Measurements from ENCODE around the gene ERC1.

Gene ERC1

GRCh38 chr12:1007994-1008393, 17.0 kb downstream of the ERC1 start:
- Histone ChIP-seq H3K27ac (ENCODE audit: low read depth, low read length) (no peak overlapping the region), H3K4me3 (ENCODE audit: low read length) (no peak overlapping the region), H3K9ac (ENCODE audit: low read length) (no peak overlapping the region), H3K4me1 (ENCODE audit: control insufficient read depth, insufficient read depth, low read length) (no peaks in the 10 kb centered on the region), H3K27me3 (ENCODE audit: control insufficient read depth, insufficient read depth, low read length) (no peaks in the 10 kb centered on the region), H3K36me3 (ENCODE audit: control insufficient read depth, insufficient read depth, low read length) (no peaks in the 10 kb centered on the region)

DNA sequence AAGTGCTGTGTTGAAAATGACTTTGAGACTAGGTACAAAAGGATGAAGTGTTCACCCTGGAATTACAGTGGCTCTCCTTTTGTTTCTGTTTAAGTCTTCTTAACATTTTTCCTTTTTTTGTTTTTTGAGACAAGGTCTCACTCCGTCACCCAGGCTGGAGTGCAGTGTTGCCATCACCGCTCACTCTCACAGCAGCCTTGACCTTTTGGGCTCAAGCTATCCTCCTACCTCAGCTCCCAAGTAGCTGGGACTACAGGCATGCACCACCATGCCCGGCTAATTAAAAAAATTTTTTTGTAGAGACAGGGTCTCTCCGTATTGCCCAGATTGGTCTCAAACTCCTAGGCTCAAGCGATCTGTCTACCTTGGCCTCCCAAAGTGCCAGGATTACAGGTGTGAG, 20.1 kb downstream of the ERC1 start:
- H3K36me3 ChIP-seq (ENCODE audit: control insufficient read depth, insufficient read depth, low read length) = no peaks in the 10 kb centered on the region
- no peak overlapping the region for H3K9ac ChIP-seq (ENCODE audit: low read length)
- H3K4me3 ChIP-seq (ENCODE audit: low read length) = no peak overlapping the region
- H3K27ac ChIP-seq (ENCODE audit: low read depth, low read length) = no peak overlapping the region
- H3K4me1 ChIP-seq (ENCODE audit: control insufficient read depth, insufficient read depth, low read length) = no peaks in the 10 kb centered on the region
- no peaks in the 10 kb centered on the region for H3K27me3 ChIP-seq (ENCODE audit: control insufficient read depth, insufficient read depth, low read length)

DNA sequence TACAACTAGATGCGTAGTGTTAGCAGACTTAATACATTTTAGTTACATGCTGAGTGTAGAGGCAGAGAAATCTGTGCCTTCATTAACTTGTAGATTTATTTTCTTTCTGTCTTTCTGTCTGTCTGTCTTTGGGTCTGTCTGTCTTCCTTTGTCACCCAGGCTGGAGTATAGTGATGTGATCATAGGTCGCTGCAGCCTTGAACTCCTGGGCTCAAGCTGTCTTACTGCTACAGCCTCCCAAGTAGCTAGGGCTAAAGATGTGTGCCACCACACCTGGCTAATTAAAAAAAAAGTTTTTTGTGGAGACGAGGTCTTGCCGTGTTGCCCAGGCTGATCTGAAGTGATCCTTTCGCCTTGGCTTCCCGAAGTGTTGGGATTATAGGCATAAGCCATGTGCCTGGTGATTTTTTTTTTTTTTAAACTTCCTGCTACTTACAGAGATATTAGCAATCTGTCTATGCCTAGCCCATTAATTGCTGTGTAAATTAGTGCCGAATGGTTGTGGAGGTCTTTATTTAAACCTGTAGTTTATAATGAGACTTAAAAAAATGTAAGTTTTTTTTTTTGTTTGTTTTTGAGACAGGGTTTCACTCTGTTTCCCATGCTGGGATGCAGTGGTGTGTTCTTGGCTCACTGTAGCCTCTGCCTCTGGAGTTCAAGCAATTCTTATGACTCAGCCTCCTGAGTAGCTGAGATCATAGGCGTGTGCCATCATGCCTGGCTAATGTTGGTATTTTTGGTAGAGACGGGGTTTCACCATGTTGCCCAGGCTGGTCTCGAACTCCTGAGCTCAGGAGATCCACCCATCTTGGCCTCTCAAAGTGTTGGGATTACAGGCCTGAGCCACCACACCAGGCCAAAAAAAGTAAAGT, 22.8 kb downstream of the ERC1 start:
- no peaks in the 10 kb centered on the region for H3K4me1 ChIP-seq (ENCODE audit: control insufficient read depth, insufficient read depth, low read length)
- no peak overlapping the region for H3K9ac ChIP-seq (ENCODE audit: low read length)
- no peak overlapping the region for H3K4me3 ChIP-seq (ENCODE audit: low read length)
- no peaks in the 10 kb centered on the region for H3K27me3 ChIP-seq (ENCODE audit: control insufficient read depth, insufficient read depth, low read length)
- no peaks in the 10 kb centered on the region for H3K36me3 ChIP-seq (ENCODE audit: control insufficient read depth, insufficient read depth, low read length)
- H3K27ac ChIP-seq (ENCODE audit: low read depth, low read length) = no peak overlapping the region

GRCh38 chr12:1019283-1019682, 28.3 kb downstream of the ERC1 start:
- Histone ChIP-seq H3K4me1 (ENCODE audit: control insufficient read depth, insufficient read depth, low read length) (no peaks in the 10 kb centered on the region), H3K4me3 (ENCODE audit: low read length) (no peak overlapping the region), H3K27me3 (ENCODE audit: control insufficient read depth, insufficient read depth, low read length) (no peaks in the 10 kb centered on the region), H3K9ac (ENCODE audit: low read length) (no peak overlapping the region), H3K36me3 (ENCODE audit: control insufficient read depth, insufficient read depth, low read length) (no peaks in the 10 kb centered on the region), H3K27ac (ENCODE audit: low read depth, low read length) (no peak overlapping the region)

- H3K36me3 ChIP-seq (ENCODE audit: control insufficient read depth, insufficient read depth, low read length) = no peaks in the 10 kb centered on the region
- H3K9ac ChIP-seq (ENCODE audit: low read length) = no peak overlapping the region
- H3K4me3 ChIP-seq (ENCODE audit: low read length) = no peak overlapping the region
- no peaks in the 10 kb centered on the region for H3K4me1 ChIP-seq (ENCODE audit: control insufficient read depth, insufficient read depth, low read length)
- no peak overlapping the region for H3K27ac ChIP-seq (ENCODE audit: low read depth, low read length)
- H3K27me3 ChIP-seq (ENCODE audit: control insufficient read depth, insufficient read depth, low read length) = no peaks in the 10 kb centered on the region
These were observed 29.4 kb downstream of the ERC1 start for GRCh38 chr12:1020389-1020788.

DNA sequence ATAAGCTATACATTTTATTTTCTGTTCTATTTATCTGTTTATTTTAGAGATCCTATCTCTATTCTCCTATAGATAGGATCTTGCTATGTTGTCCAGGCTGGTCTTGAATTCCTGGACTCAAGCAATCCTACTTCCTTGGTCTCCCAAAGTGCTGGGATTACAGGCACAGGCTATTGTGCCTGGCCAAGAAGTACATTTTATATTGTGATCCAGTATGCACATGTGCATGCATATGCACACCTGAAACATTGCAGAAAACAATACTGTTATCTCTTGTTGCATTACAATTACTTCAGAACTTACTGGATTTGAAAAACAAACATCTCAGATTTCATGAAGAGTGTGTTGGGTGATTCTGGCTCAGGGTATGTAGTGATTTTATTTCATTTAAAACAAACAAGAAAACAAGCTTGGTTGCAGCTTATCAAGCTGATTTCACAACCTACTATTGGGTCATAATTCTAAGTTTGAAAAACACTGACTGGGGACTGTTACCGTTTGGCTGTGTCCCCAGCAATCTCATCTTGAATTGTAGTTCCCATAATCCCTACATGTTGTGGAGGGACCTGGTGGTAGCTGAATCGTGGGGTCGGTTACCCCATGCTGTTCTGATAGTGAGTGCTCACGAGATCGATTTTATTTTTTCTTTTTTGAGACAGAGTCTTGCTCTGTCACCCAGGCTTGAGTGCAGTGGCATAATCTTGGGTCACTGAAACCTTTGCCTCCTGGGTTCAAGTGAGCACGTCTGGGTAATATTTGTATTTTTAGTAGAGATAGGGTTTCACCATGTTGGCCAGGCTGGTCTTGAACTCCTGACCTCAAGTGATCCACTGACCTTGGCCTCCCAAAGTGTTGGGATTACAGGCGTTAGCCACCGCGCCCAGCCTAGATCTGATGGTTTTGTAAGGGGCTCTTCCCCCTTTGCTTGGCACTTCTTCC, 31.3 kb downstream of the ERC1 start:
- H3K4me3 ChIP-seq (ENCODE audit: low read length) = no peak overlapping the region

DNA sequence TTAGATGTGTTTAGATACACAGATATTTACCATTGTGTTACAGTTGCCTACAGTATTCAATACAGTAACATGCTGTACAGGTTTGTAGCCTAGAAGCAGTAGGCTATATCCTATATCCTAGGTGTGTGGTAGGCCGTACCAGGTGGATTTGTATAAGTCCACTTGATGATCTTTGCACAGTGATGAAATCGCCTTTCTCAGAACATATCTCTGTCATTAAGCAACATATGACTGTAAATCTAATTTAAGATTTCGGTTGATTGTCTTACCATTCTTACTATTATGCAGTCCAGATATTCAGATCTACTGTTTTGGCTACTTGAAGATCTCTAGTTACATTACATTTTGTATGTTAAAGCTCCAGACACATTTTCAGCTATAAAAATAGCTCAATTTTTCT, 39.8 kb downstream of the ERC1 start:
- Histone ChIP-seq H3K4me3 (ENCODE audit: low read length) (no peak overlapping the region), H3K36me3 (ENCODE audit: control insufficient read depth, insufficient read depth, low read length) (peaks cover 5% of the 10 kb centered on the region), H3K4me1 (ENCODE audit: control insufficient read depth, insufficient read depth, low read length) (no peaks in the 10 kb centered on the region), H3K27me3 (ENCODE audit: control insufficient read depth, insufficient read depth, low read length) (no peaks in the 10 kb centered on the region), H3K27ac (ENCODE audit: low read depth, low read length) (no peak overlapping the region), H3K9ac (ENCODE audit: low read length) (no peak overlapping the region)

More for the DNA sequence above, 31.3 kb downstream of the ERC1 start:
- Histone ChIP-seq H3K36me3 (ENCODE audit: control insufficient read depth, insufficient read depth, low read length) (no peaks in the 10 kb centered on the region), H3K27ac (ENCODE audit: low read depth, low read length) (no peak overlapping the region), H3K9ac (ENCODE audit: low read length) (no peak overlapping the region), H3K27me3 (ENCODE audit: control insufficient read depth, insufficient read depth, low read length) (no peaks in the 10 kb centered on the region), H3K4me1 (ENCODE audit: control insufficient read depth, insufficient read depth, low read length) (no peaks in the 10 kb centered on the region)

DNA sequence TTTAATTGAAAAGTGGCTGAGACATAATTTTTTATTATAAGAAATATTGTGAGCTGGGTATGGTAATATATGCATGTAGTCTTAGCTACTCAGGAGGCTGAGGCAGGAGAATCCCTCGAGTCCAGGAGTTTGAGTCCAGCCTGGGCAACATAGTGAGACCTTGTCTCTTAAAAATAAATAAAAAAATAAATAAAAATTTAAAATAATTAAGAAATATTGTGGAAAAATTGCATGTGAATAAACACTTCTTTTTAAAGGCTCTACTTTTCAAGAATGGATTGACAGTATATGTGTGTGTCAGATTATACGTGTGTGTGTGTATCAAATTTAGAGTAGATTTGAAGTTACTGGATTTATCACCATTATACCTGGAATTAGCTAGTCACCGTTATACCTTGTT, 43.2 kb downstream of the ERC1 start:
- H3K4me3 ChIP-seq (ENCODE audit: low read length) = no peak overlapping the region
- H3K9ac ChIP-seq (ENCODE audit: low read length) = no peak overlapping the region
- H3K27me3 ChIP-seq (ENCODE audit: control insufficient read depth, insufficient read depth, low read length) = no peaks in the 10 kb centered on the region
- H3K4me1 ChIP-seq (ENCODE audit: control insufficient read depth, insufficient read depth, low read length) = no peaks in the 10 kb centered on the region
- no peaks in the 10 kb centered on the region for H3K36me3 ChIP-seq (ENCODE audit: control insufficient read depth, insufficient read depth, low read length)
- no peak overlapping the region for H3K27ac ChIP-seq (ENCODE audit: low read depth, low read length)

- no peak overlapping the region for H3K27ac ChIP-seq (ENCODE audit: low read depth, low read length)
- no peak overlapping the region for H3K9ac ChIP-seq (ENCODE audit: low read length)
- no peak overlapping the region for H3K4me3 ChIP-seq (ENCODE audit: low read length)
These were observed 43.9 kb downstream of the ERC1 start for GRCh38 chr12:1034751-1035457.

GRCh38 chr12:1041478-1041877, 50.5 kb downstream of the ERC1 start:
- no peaks in the 10 kb centered on the region for H3K27me3 ChIP-seq (ENCODE audit: control insufficient read depth, insufficient read depth, low read length)
- H3K27ac ChIP-seq (ENCODE audit: low read depth, low read length) = no peak overlapping the region
- no peak overlapping the region for H3K4me3 ChIP-seq (ENCODE audit: low read length)
- H3K36me3 ChIP-seq (ENCODE audit: control insufficient read depth, insufficient read depth, low read length) = no peaks in the 10 kb centered on the region
- no peak overlapping the region for H3K9ac ChIP-seq (ENCODE audit: low read length)
- no peaks in the 10 kb centered on the region for H3K4me1 ChIP-seq (ENCODE audit: control insufficient read depth, insufficient read depth, low read length)

More at GRCh38 chr12:1034751-1035457, 43.9 kb downstream of the ERC1 start:
- Histone ChIP-seq H3K36me3 (ENCODE audit: control insufficient read depth, insufficient read depth, low read length) (no peaks in the 10 kb centered on the region), H3K27me3 (ENCODE audit: control insufficient read depth, insufficient read depth, low read length) (no peaks in the 10 kb centered on the region), H3K4me1 (ENCODE audit: control insufficient read depth, insufficient read depth, low read length) (no peaks in the 10 kb centered on the region)

- no peaks in the 10 kb centered on the region for H3K36me3 ChIP-seq (ENCODE audit: control insufficient read depth, insufficient read depth, low read length)
- H3K4me1 ChIP-seq (ENCODE audit: control insufficient read depth, insufficient read depth, low read length) = no peaks in the 10 kb centered on the region
- H3K27ac ChIP-seq (ENCODE audit: low read depth, low read length) = no peak overlapping the region
- H3K4me3 ChIP-seq (ENCODE audit: low read length) = no peak overlapping the region
- no peak overlapping the region for H3K9ac ChIP-seq (ENCODE audit: low read length)
- no peaks in the 10 kb centered on the region for H3K27me3 ChIP-seq (ENCODE audit: control insufficient read depth, insufficient read depth, low read length)
These were observed 53.2 kb downstream of the ERC1 start for GRCh38 chr12:1044199-1044598.

DNA sequence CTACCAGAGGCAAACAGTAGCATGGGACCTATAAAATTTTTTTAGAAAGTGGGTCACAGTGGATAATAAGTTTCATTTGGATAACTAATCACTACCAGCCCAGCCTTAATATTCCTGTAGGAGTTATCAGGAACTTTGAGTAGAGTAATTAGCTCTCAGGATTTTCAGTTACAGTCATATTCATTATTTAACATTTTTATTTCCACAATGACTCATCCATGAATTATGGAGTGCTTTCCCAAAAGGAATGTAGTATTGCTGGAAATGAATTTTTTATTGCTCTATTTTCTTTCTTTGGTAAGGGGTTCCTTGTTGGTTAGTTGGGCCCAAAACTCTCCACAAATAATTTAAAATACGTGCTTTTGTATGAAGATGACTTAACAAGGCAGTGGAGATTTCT, 53.7 kb downstream of the ERC1 start:
- Histone ChIP-seq H3K9ac (ENCODE audit: low read length) (no peak overlapping the region), H3K27ac (ENCODE audit: low read depth, low read length) (no peak overlapping the region), H3K27me3 (ENCODE audit: control insufficient read depth, insufficient read depth, low read length) (no peaks in the 10 kb centered on the region), H3K4me1 (ENCODE audit: control insufficient read depth, insufficient read depth, low read length) (no peaks in the 10 kb centered on the region), H3K4me3 (ENCODE audit: low read length) (no peak overlapping the region), H3K36me3 (ENCODE audit: control insufficient read depth, insufficient read depth, low read length) (no peaks in the 10 kb centered on the region)
